GM18870 (cell line): ENCODE results near the gene LIN28B.

ENCODE experiments used
- ATAC-seq: cut with Tn5 transposase; IDR thresholded peaks from one replicate; pipeline ENCODE4 v1.9.1; 2021; ENCODE audit warnings: moderate library complexity; ENCODE audit not compliant: unreplicated experiment

Gene LIN28B

DNA sequence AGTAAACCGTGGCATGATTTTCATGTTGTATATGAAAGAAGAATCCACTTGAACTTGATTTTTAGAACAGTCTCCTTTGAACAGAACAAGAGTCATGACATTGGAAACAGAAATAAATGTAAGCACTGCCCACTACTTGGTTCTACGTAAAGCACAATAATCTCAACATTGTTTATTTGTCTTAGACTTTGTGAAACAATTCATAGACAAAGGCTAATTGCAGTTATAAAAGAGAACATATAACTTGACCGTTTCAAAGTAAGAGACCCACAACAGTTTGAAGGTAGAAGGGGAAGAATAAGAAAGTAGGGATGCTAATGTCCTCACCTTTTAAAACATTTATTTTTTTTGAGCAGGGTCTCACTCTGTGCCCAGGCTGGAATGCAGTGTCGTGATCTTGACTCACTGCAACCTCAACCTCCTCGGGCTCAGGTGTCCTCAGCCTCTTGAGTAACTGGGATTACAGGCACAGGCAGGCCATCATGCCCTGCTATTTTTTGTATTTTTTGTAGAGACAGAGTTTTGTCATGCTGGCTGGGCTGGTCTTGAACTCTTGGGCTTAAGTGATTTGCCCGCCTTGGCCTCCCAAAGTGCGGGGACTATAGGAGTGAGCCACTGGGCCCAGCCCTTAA is 151.8 kb downstream of the LIN28B start:
- ATAC-seq: no peak

DNA sequence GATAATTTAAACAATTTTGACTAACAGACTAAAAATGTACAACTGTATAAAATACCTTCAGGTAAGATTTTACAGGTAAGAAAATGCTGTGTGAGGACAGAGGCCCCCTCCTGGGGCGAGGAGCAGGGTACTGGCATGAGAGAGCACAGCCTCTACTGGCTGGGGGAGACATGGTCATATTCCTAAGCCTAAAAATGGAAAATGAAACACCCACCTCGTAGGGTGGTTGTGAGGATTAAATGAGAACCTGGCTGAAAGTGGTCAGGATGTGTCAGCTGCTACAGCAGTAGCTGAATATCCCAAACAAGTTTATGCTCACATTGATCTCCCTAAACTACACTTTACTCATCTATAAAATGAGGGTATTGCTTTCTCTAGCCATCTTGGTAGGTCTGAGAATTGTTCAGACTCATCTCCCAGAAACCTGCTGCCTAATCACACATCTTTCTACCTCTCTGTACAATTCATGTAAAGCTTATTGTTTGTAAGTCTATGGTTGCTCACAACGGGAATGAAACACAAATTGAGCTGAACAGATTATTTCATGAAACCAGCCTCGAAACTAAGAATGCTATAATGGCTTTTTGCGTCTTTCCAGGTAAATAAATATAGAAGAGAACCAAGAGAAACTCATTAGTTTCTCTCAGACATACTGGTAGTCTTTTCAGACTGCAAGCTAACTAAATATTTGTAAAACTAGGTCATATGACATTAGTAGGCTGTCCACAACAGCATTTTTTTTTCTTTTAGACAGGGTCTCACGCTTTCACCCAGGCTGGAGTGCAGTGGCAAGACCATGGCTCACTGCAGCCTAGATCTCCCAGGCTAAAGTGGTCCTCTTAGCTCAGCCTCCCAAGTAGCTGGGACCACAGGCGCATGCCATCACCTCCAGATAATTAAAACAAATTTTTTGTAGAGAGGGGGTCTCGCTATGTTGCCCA is 153.3 kb downstream of the LIN28B start:
- no peak for ATAC-seq

GRCh38 chr6:105111105-105111504 is 154.2 kb downstream of the LIN28B start:
- ATAC-seq: no peak

DNA sequence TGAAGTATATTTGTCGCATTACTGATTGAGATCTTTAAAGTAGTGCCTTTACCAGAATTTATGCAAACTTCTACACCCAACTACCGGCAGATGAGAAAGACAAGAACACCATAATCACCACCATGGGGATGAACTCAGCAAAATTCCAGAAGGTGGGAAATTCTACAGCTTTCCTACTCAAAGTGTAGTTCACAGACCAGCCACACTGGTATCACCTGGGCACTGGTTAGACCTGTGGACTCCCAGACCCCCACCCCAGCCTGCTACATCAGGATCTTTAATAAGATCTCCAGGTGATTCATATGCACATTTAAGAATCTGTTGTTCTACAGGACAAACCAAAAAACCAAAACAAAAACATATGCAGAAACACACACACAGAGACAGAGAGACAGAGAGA is 155.0 kb downstream of the LIN28B start:
- no peak for ATAC-seq

GRCh38 chr6:105112577-105112976 is 155.7 kb downstream of the LIN28B start:
- no peak for ATAC-seq

DNA sequence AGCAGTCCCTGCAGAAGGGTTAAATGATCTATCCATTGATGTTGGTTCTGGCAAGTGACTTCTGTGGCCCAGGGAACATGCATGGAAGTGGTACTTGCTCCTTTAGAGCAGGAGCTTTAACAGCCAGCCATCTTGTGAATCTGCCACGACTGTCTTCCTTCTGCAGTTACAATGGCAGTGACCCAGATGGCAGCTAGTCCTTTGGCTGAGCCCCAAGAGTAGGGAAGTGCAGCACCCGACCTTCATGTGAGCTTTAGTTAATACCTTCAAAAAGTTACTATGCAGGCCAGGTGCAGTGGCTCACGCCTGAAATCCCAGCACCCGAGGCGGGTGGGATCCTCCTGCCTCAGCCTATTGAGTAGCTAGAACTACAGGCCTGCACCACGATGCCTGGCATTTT is 156.5 kb downstream of the LIN28B start:
- no peak for ATAC-seq

GRCh38 chr6:105116150-105116549 is 159.2 kb downstream of the LIN28B start:
- ATAC-seq: no peak

DNA sequence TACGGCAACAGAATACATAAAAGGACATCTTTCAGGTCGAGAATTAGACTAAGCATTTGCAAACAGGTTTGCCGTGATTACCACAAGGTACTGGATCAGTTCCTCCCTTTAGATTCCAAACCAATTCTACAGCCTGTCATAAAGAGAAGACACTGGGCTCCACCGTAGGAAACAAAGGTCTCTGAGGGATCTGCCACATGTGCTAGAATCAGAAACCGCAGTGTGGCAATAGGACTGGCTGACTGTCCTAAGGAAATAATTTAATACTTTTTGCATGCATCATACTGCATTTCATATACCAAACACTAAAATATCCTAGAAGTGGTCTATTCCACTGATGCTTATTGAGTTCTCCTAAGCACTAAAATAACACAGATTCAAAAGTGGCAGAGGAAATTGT is 163.7 kb downstream of the LIN28B start:
- no peak for ATAC-seq

DNA sequence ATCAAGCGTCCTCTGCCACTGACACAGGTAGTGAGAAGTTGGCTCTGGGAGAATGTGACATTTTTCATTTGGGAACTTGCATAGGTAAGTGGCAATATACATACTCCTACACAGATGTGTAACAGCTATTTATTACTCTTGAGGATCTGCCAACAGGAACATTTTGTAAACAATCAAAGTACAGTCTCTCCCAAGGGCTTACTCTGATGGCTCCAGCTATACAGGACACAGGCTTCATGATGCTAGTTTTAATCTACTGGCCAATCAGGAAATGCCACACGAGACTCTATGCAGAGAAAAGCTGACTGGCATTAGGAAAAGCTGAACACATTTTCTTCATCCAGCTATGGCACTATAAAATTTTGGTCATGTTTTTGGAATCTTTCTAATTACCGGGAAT is 165.1 kb downstream of the LIN28B start:
- no peak for ATAC-seq

DNA sequence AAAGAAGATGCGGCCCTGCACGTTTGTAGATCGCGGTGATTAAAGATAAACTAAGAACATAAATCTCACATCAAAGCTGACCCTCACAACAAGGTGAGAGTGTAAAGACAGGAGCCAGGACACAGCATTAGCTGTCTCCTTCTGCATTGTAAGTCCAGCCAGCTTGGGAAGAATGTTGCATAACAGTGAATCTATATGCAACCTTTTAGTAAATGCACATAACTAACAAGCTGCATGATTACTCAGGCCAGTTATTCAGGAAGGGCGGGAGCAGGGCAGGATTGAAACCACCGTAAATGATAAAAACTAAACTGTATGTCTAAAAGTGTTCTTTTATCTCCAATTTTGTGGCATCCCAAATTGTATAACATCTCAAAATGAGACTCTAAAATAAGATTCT is 165.8 kb downstream of the LIN28B start:
- no peak for ATAC-seq
